EH (cell line): ENCODE data around the gene ATP5MG.
"Not testable (repeated sequence)": the region's sequence is repeated elsewhere in the genome, so short reads cannot be mapped to it uniquely, and the experiment has no call there.

Experiments
- DNase-seq: peaks from one replicate; pipeline ENCODE4 v3.0.0-alpha.2; 2015; ENCODE audit warnings: low read depth

ATP5MG gene

DNA sequence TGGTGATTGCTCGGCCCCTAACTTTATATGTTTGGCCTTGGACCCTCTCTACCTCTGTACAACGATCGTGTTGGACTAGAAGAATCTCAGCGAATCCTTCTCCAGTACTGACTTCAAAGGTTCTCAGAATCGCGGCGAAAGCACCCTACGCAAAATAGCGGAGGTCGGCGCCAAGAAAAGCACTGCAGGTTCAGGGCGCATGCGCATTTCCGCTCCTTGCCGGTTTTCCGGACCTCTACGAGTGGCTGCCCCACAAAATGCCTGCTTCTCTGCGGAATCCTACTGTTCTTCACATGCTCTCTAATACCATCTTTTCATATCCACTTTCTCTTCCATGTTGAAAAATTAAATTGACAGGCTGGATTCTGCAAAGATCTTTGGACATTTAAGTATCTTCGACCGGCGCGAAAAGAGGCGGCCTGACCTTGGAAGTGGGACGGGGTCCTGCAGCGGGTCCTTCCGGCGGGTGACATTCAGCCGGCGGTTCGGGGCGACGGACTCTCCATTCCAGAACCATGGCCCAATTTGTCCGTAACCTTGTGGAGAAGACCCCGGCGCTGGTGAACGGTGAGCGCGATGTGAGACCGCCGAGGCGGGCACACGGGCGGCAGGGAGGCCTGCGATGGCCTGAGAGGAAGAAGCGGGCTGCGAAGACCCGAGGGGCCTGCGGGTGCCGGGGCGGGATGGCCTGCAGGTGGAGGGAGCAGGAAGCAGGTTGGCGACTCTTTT lies at the start of gene ATP5MG:
Gene ATP5MG (plus strand): TSS at position 456 of the 729 bp plus-strand sequence. CDS start 60 bp downstream, at position 516.
- peak; percentile 91 for DNase-seq

- DNase-seq: peak; percentile 23
Measured at GRCh38 chr11:118353084-118353710, 48.2 kb upstream of the ATP5MG start.

GRCh38 chr11:118358071-118358470 lies 43.3 kb upstream of the ATP5MG start:
- DNase-seq: peak; percentile 23

DNA sequence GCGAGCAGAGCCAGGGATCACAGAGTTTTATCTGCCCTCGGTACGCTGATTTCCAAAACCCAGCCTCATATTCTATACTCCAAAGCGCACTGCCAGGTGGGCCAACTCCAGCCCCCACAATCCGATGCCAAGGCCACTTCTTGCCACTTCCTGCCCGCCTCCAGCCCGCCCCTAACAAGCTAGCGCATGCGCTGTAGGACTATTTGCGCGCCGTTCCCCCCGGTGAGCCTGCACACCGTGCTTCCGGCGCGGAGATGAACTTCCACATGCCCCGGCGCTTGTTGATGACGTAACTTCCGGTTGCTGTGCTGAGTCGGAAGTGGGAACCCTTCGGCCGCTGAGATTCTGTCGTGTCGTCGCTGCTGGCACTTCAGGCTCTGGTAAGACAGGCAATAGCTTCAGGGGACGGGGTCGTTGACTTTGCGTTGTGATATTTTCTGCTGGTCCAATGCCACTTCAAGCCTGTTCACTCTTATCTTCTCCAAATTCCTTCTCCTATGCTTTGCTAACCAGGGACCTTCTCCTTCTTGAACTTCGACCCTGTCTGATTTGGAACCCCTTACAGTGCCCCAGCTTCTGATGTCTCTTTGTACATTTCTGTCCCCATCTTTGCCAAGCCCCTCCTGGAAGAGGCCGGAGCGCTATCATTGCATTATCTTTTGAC lies 42.0 kb upstream of the ATP5MG start, which contains the start of gene UBE4A:
Gene UBE4A (plus strand): TSS at position 306 of the 664 bp plus-strand sequence. CDS start 5,481 bp downstream, outside the sequence.
- DNase-seq: peak; percentile 92

GRCh38 chr11:118364956-118365615 lies 36.3 kb upstream of the ATP5MG start:
- DNase-seq: no peak

DNA sequence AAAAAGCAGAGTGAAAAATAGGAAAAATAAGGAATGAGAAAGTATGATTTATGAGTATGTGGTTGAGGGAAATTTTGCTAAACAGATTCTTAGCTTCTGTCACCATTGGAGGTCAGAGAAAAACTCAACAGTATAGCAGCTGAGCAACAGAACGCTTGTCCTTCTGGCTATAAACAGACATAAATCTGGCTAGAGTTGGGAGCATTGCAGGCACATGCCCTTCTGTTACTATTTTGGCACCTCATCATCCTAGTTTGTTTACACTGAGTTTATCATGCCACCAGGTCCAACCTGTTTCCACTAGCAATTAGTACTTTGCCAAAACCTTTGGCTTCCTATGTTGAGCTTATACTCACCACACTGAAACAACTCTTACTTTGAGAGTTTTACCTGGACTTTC lies 35.1 kb upstream of the ATP5MG start:
- DNase-seq: no peak

DNA sequence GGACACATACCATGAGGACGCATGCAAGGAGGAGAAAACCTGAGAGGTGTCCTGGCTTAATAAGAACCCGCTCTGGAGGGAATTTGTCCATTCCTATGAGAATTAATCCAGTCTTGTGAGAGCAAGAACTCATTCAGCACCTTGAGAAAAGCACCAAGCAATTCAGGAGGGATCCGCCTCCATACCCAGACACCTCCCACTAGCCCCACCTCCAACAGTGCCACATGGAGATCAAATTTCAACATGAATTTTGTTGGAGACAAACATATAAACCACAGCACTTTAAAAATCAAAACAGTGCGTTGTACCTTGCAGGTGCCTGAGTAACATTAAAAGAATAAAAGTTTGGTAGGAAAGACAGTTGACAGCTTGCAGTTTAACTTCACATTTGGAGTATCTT lies 30.6 kb upstream of the ATP5MG start:
- DNase-seq: no peak

DNA sequence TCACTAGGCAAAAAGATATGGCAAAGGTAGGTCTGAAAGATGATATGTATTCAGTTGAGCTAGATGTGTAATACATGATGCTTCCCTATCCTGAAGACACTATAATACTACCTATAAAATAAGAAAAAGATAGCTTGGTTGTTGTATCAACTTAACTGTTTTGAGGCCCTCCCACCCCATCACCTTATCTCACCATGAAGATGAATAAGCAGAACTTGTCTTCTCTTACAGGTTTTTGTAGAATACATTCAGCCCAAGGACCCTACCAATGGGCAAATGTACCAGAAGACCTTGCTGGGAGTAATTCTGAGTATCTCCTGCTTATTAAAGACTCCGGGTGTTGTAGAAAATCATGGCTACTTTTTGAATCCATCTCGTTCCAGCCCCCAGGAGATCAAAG lies 28.1 kb upstream of the ATP5MG start:
- DNase-seq: no peak

- no peak for DNase-seq
Measured at GRCh38 chr11:118373871-118374270, 27.5 kb upstream of the ATP5MG start.

DNA sequence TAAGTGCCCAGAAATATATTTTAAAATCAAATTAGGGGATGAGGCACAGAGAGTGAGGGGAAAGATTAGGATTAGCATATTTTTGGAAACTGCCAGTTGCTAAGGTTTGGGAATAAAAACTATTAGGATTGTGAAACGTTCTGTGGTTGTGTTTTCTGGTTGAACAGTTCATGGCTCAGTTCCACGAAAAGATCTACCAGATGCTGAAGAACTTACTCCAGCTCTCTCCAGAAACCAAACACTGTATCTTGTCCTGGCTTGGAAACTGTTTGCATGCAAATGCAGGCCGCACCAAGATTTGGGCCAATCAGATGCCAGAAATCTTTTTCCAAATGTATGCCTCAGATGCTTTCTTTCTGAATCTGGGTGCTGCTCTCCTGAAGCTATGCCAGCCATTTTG lies 26.7 kb upstream of the ATP5MG start:
- no peak for DNase-seq

DNA sequence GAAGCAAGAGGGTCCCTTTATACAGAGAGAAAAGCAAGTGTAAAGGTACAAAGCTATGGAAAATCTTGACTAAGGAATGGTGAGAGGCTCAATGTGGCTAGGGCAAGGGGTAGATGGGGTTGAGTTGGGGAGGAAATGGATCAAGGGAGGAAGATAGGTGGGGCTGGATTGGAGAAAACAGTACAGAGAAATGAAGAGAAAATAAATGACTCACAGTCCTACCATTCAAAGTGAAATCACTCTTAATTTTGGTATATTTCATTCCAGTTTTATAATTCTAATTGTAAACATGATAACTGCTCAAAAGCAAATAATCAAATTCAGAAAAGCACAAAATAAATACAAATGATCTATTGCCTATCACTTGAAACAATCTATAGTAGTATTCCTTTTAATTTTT lies 25.4 kb upstream of the ATP5MG start:
- no peak for DNase-seq

DNA sequence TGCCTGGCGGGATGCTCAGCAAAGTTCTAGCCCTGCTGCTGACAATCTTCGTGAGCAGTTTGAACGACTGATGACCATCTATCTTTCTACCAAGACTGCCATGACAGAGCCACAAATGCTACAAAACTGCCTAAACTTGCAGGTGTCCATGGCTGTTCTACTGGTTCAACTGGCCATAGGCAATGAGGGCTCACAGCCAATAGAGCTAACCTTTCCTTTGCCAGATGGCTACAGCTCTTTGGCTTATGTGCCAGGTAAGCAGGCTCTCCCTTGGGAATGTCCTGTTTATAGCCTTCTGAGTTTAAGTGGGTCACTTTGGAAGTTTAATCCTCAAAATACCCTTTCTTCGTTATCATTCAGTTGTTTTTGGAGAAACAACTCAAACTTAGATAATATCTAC lies 21.9 kb upstream of the ATP5MG start:
- DNase-seq: no peak

GRCh38 chr11:118380571-118380970 lies 20.8 kb upstream of the ATP5MG start:
- DNase-seq: no peak

GRCh38 chr11:118382954-118383353 lies 18.5 kb upstream of the ATP5MG start:
- DNase-seq: no peak

- DNase-seq: no peak
Measured at GRCh38 chr11:118383657-118384056, 17.7 kb upstream of the ATP5MG start.

DNA sequence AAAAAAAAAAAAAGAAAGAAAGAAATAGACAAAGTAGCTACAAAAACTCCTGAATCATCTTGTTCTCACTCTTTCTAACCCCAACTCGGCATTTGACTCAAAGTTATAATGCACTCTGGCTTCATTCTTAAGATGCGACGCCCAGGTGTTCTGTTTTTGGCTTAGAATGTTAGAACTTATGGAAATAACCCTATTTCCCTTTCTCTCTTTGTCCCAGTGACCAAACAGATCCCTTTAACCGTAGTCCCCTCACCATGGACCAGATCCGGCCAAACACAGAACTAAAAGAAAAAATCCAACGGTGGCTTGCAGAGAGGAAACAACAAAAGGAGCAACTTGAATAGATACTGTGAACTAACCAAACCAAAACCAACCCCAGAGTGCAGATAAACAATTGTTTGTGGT lies 5.3 kb upstream of the ATP5MG start:
- DNase-seq: no peak

- no peak for DNase-seq
Measured at GRCh38 chr11:118397448-118397847, 4.0 kb upstream of the ATP5MG start.

DNA sequence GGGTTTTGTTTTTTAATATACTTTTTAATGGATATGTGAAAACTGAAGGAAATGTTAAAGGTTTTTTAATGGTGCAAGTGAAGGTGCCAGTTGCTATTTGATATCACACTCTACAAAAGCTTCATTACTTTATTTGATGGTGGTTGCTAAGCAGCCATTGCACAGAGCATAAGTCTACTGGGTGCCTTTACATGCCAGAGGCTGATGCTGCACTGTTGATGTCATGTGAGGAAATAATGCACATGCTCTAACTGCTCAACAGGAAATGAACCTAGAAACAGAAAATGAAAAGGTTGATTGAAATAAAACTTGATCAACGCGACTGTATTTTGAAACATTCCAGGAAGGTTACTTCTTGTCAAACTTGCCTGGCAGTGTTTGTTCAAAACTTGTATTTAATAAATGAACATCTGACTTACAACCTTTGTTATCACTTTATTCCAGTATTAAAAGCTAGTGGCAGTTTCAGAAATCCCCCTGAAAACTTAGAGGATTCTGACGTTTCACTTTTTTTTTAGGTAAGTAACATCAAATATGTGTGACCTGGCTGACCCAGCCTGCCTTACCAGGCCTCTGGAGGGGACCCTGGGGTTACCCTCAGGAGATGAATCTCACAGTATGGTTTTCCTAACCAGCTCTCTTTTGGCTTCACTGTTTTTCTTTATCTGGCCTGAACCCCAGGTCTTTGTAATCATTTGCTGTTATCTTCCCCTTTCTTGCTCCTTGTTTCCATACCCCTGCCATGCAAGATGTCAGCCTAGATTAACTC lies 2.4 kb upstream of the ATP5MG start:
- DNase-seq: no peak

- DNase-seq: peak; percentile 92
Measured at GRCh38 chr11:118401880-118402590, 629 bp downstream of the ATP5MG start.

DNA sequence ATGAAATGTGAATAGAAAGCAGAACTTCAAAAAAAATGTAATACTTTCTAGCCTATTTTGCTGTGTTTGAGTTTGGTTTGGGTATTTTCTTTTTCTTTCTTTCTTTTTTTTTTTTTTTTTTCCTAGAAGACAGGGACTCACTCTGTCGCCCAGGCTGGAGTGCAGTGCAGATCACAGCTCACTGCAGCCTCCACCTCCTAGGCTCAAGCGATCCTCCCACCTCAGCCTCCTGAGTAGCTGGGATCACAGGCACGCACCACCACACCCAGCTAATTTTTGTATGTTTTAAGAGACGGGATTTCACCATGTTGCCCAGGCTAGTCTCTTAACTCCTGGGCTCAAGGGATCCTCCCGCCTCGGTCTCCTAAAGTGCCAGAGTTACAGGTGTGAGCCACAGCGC lies 1.2 kb downstream of the ATP5MG start:
- DNase-seq: not testable (repeated sequence)

- peak; percentile 16 for DNase-seq
Measured at GRCh38 chr11:118406599-118407166, 5.3 kb downstream of the ATP5MG start.
